GM19395 (cell line): ENCODE data around the gene CRCP.
"Not testable (repeated sequence)": the region's sequence is repeated elsewhere in the genome, so short reads cannot be mapped to it uniquely, and the experiment has no call there.

Source experiments
- ATAC-seq: cut with Tn5 transposase; IDR thresholded peaks from one replicate; pipeline ENCODE4 v1.9.1; 2021; ENCODE audit warnings: mild to moderate bottlenecking, moderate library complexity; ENCODE audit not compliant: unreplicated experiment

CRCP gene

GRCh38 chr7:66105263-66105748, 9.3 kb upstream of the CRCP start:
- no peak for ATAC-seq

- ATAC-seq = not testable (repeated sequence)
Measured at GRCh38 chr7:66108410-66108809, 6.2 kb upstream of the CRCP start.

- ATAC-seq = no peak
Measured at GRCh38 chr7:66110856-66111255, 3.8 kb upstream of the CRCP start.

GRCh38 chr7:66116680-66117420, 2.2 kb downstream of the CRCP start:
- not testable (repeated sequence) for ATAC-seq

- no peak for ATAC-seq
Measured at GRCh38 chr7:66118603-66119002, 4.0 kb downstream of the CRCP start.

- no peak for ATAC-seq
Measured at GRCh38 chr7:66119245-66119850, 4.7 kb downstream of the CRCP start.

- ATAC-seq = no peak
Measured at GRCh38 chr7:66123175-66123528, 8.5 kb downstream of the CRCP start.

GRCh38 chr7:66124569-66124861, 9.9 kb downstream of the CRCP start:
- not testable (repeated sequence) for ATAC-seq

- ATAC-seq = no peak
Measured at GRCh38 chr7:66125052-66125694, 10.5 kb downstream of the CRCP start.

GRCh38 chr7:66125781-66126352, 11.2 kb downstream of the CRCP start:
- not testable (repeated sequence) for ATAC-seq

GRCh38 chr7:66127172-66127571, 12.5 kb downstream of the CRCP start:
- not testable (repeated sequence) for ATAC-seq

- no peak for ATAC-seq
Measured at GRCh38 chr7:66138994-66139752, 24.5 kb downstream of the CRCP start.

- no peak for ATAC-seq
Measured at GRCh38 chr7:66140924-66141323, 26.3 kb downstream of the CRCP start.

GRCh38 chr7:66142334-66142733, 27.7 kb downstream of the CRCP start:
- no peak for ATAC-seq

- ATAC-seq = no peak
Measured at GRCh38 chr7:66142996-66143395, 28.3 kb downstream of the CRCP start.

GRCh38 chr7:66143876-66144332, 29.3 kb downstream of the CRCP start:
- ATAC-seq = no peak

- no peak for ATAC-seq
Measured at GRCh38 chr7:66145400-66146104, 30.9 kb downstream of the CRCP start.

- ATAC-seq = no peak
Measured at GRCh38 chr7:66146701-66147100, 32.1 kb downstream of the CRCP start.

GRCh38 chr7:66147657-66148056, 33.0 kb downstream of the CRCP start:
- ATAC-seq = not testable (repeated sequence)

GRCh38 chr7:66150471-66150870, 35.8 kb downstream of the CRCP start:
- ATAC-seq = no peak
